IPS DF 4.7 (cell line): ENCODE measurements around the gene KBTBD12.
"Not testable (repeated sequence)": the region's sequence is repeated elsewhere in the genome, so short reads cannot be mapped to it uniquely, and the experiment has no call there.

Source experiments
- DNase-seq: peaks from one replicate; pipeline ENCODE4 v3.0.0-alpha.2; 2013; ENCODE audit warnings: low spot score; ENCODE audit errors: extremely low read depth

The KBTBD12 gene

GRCh38 chr3:127903611-127904375, 11.2 kb upstream of the KBTBD12 start:
- DNase-seq = no peak

- DNase-seq = no peak
Observed at GRCh38 chr3:127905556-127905955, 9.5 kb upstream of the KBTBD12 start.

- not testable (repeated sequence) for DNase-seq
Observed at GRCh38 chr3:127906653-127907052, 8.4 kb upstream of the KBTBD12 start.

- no peak for DNase-seq
Observed at GRCh38 chr3:127908202-127908601, 6.8 kb upstream of the KBTBD12 start.

- no peak for DNase-seq
Observed at GRCh38 chr3:127908951-127909350, 6.1 kb upstream of the KBTBD12 start.

GRCh38 chr3:127909646-127910045, 5.4 kb upstream of the KBTBD12 start:
- no peak for DNase-seq

- no peak for DNase-seq
Observed at GRCh38 chr3:127911421-127911931, 3.6 kb upstream of the KBTBD12 start.

GRCh38 chr3:127913841-127914240, 1.2 kb upstream of the KBTBD12 start:
- DNase-seq = not testable (repeated sequence)

GRCh38 chr3:127914584-127914983, 448 bp upstream of the KBTBD12 start:
- no peak for DNase-seq

GRCh38 chr3:127915937-127916493, 983 bp downstream of the KBTBD12 start:
- DNase-seq = no peak

- DNase-seq = no peak
Observed at GRCh38 chr3:127920738-127921137, 5.7 kb downstream of the KBTBD12 start.

GRCh38 chr3:127923611-127924010, 8.6 kb downstream of the KBTBD12 start:
- DNase-seq = no peak

- DNase-seq = no peak
Observed at GRCh38 chr3:127925384-127925783, 10.4 kb downstream of the KBTBD12 start.

GRCh38 chr3:127927829-127928604, 13.0 kb downstream of the KBTBD12 start:
- DNase-seq = no peak

GRCh38 chr3:127929818-127930413, 14.9 kb downstream of the KBTBD12 start:
- DNase-seq = no peak

GRCh38 chr3:127933396-127933795, 18.4 kb downstream of the KBTBD12 start:
- DNase-seq = no peak

GRCh38 chr3:127938800-127939199, 23.8 kb downstream of the KBTBD12 start:
- DNase-seq = no peak

- no peak for DNase-seq
Observed at GRCh38 chr3:127940116-127940515, 25.1 kb downstream of the KBTBD12 start.

GRCh38 chr3:127942613-127943012, 27.6 kb downstream of the KBTBD12 start:
- DNase-seq = no peak

GRCh38 chr3:127948211-127948610, 33.2 kb downstream of the KBTBD12 start:
- DNase-seq = no peak

GRCh38 chr3:127949446-127950055, 34.5 kb downstream of the KBTBD12 start:
- DNase-seq = no peak
